OCI-LY3 (cell line): ENCODE results near the gene THRB.

ENCODE experiments used
- EZH2phosphoT487 ChIP-seq: fragments of 200-600 bp; shearing (Covaris generic); IDR thresholded peaks from 2 replicates; pipeline ENCODE4 v1.6.1; 2018; ENCODE audit warnings: antibody characterized with exemption, mixed run types, low read depth
- TF ChIP-seq, protein P1 (sequence below): fragments of 200-600, 300-600 bp; sonication (generic); IDR thresholded peaks from 2 replicates; pipeline ENCODE4 v1.5.1; 2014; ENCODE audit warnings: antibody characterized with exemption, low read length, low read depth

DNA sequence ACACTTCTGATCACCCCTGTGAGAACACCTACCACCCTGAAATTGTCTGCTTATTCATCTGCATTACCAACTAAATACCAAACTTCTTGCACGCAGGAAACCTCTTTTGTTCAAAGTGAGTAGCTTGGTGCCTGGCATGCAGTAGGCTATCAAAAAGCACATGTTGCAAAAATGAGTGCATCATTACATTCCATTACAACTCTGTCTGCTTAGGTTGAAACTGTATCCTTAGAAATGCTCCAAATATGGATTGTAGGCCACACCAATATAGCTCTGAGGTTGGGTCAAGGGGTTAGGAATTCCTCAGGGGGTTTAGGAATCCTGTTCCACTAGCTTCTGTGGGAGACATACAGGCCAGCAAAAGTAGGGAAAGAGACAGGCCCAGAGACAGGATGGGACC is 107.2 kb downstream of the THRB start:
- TF ChIP-seq, protein P1, sequence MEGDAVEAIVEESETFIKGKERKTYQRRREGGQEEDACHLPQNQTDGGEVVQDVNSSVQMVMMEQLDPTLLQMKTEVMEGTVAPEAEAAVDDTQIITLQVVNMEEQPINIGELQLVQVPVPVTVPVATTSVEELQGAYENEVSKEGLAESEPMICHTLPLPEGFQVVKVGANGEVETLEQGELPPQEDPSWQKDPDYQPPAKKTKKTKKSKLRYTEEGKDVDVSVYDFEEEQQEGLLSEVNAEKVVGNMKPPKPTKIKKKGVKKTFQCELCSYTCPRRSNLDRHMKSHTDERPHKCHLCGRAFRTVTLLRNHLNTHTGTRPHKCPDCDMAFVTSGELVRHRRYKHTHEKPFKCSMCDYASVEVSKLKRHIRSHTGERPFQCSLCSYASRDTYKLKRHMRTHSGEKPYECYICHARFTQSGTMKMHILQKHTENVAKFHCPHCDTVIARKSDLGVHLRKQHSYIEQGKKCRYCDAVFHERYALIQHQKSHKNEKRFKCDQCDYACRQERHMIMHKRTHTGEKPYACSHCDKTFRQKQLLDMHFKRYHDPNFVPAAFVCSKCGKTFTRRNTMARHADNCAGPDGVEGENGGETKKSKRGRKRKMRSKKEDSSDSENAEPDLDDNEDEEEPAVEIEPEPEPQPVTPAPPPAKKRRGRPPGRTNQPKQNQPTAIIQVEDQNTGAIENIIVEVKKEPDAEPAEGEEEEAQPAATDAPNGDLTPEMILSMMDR: no peak
- TF ChIP-seq EZH2phosphoT487: no peak
